HCT116 (cell line): ENCODE measurements around the gene KLHL40. TPM values are rescaled to one million over a fixed set of nuclear protein-coding genes. Genes with fewer than 3 reads are reported as not detected.

ENCODE experiments used
- ATAC-seq: fragments of 200-7000 bp; cut with Tn5 transposase; 2 replicates; pipeline ENCODE4 v1.9.1; 2020; ENCODE audit warnings: mild to moderate bottlenecking, moderate library complexity
- BruUV-seq: library from RNA; stranded (reverse); fragments of 400-500 nt; replicated peaks from 2 replicates; lab custom pipeline; 2021; lab: Mats Ljungman, UMichigan
- CTCF ChIA-PET: fragments of 300-600 bp; sonication (Branson Sonifier 250); formaldehyde crosslinking; loops from one replicate; lab custom pipeline; 2021; ENCODE audit warnings: antibody characterized with exemption; lab: Charles Lee
- POLR2A ChIA-PET: fragments of 300-600, 350-600 bp; sonication (Branson Sonifier 250); formaldehyde crosslinking; loops from one replicate; lab custom pipeline; 2021; ENCODE audit warnings: antibody characterized with exemption; lab: Charles Lee
- RAD21 ChIA-PET, 2 experiments: fragments of 300-600 bp; sonication (Branson Sonifier 250); formaldehyde crosslinking; loops; one replicate each; lab custom pipeline; 2023; ENCODE audit warnings: low total read pairs in 2 of 2; ENCODE audit not compliant: uncharacterized antibody in 2 of 2, unreplicated experiment in 2 of 2, low non-redundant PET in 1 of 2; lab: Charles Lee
- DNase-seq: peaks from one replicate; pipeline ENCODE4 v3.0.0-alpha.2; 2010; ENCODE audit warnings: low read depth, low spot score
- H2AFZ ChIP-seq: fragments of 200-600 bp; shearing (Covaris generic), sonication (generic); 2 replicates; pipeline ENCODE4 v1.6.1; 2017; ENCODE audit warnings: low read depth, mixed run types, mixed read lengths, antibody characterized with exemption, low read length; ENCODE audit not compliant: poor library complexity, severe bottlenecking
- H3K27ac ChIP-seq: 2 replicates; pipeline ENCODE4 v1.5.1; 2012; ENCODE audit warnings: low read depth, low read length
- H3K27me3 ChIP-seq: fragments of 200-600 bp; sonication (generic); 2 replicates; pipeline ENCODE4 v1.6.1; 2016; ENCODE audit warnings: mixed run types, low read length, mixed read lengths; ENCODE audit not compliant: insufficient read depth
- H3K36me3 ChIP-seq, 2 experiments: fragments of 200-500 bp in 1 of 2; fragments of 200-600 bp in 1 of 2; sonication (Bioruptor generic) in 1 of 2; sonication (generic) in 1 of 2; 2 replicates each; pipeline versions ENCODE4 v1.5.1 to v1.6.1; 2014 to 2016; ENCODE audit warnings: low read length in 2 of 2, inconsistent platforms in 1 of 2, mixed read lengths in 1 of 2, mixed run types in 1 of 2; ENCODE audit not compliant: insufficient read depth in 2 of 2, control insufficient read depth in 1 of 2
- H3K4me1 ChIP-seq, 2 experiments: fragments of 200-600 bp in 1 of 2; sonication (generic) in 1 of 2; 2 replicates each; pipeline versions ENCODE4 v1.5.1 to v1.6.1; 2012 to 2017; ENCODE audit warnings: low read length in 2 of 2, inconsistent platforms in 1 of 2, mild to moderate bottlenecking in 1 of 2, mixed read lengths in 1 of 2, mixed run types in 1 of 2, moderate library complexity in 1 of 2; ENCODE audit not compliant: insufficient read depth in 2 of 2, control insufficient read depth in 1 of 2
- H3K4me2 ChIP-seq: fragments of 200-600 bp; sonication (generic); 2 replicates; pipeline ENCODE4 v1.6.1; 2017; ENCODE audit warnings: mixed run types, low read length, mixed read lengths
- H3K4me3 ChIP-seq, 2 experiments: fragments of 200-600 bp in 1 of 2; sonication (generic) in 1 of 2; replicated peaks in 1 of 2; 2 replicates each; pipeline ENCODE4 v1.5.1; 2011 to 2016; ENCODE audit warnings: low read length in 2 of 2, control low read depth in 1 of 2, low read depth in 1 of 2, mild to moderate bottlenecking in 1 of 2, mixed read lengths in 1 of 2, mixed run types in 1 of 2
- H3K79me2 ChIP-seq: fragments of 200-600 bp; sonication (generic); 2 replicates; pipeline ENCODE4 v1.6.1; 2017; ENCODE audit warnings: mild to moderate bottlenecking, mixed run types, low read length, moderate library complexity, mixed read lengths; ENCODE audit not compliant: insufficient read depth
- H3K9ac ChIP-seq: fragments of 200-600 bp; sonication (generic); 2 replicates; pipeline ENCODE4 v1.6.1; 2016; ENCODE audit warnings: low read length, mixed read lengths
- H3K9me2 ChIP-seq: fragments of 200-600 bp; sonication (generic), shearing (Covaris generic); 2 replicates; pipeline ENCODE4 v1.6.1; 2017; ENCODE audit warnings: mixed run types, mild to moderate bottlenecking, moderate library complexity; ENCODE audit not compliant: insufficient read depth
- H3K9me3 ChIP-seq, 2 experiments: fragments of 200-500 bp in 1 of 2; fragments of 200-600 bp in 1 of 2; sonication (Bioruptor generic) in 1 of 2; sonication (generic) in 1 of 2; 2 replicates each; pipeline ENCODE4 v1.6.1; 2014 to 2017; ENCODE audit warnings: low read length in 2 of 2, mixed read lengths in 2 of 2, inconsistent platforms in 1 of 2, low read depth in 1 of 2, mild to moderate bottlenecking in 1 of 2, mixed run types in 1 of 2, moderate library complexity in 1 of 2; ENCODE audit not compliant: control insufficient read depth in 1 of 2, insufficient read depth in 1 of 2
- H4K20me1 ChIP-seq: fragments of 200-600 bp; sonication (generic), shearing (Covaris generic); 2 replicates; pipeline ENCODE4 v1.6.1; 2017; ENCODE audit warnings: mixed run types, mild to moderate bottlenecking, moderate library complexity; ENCODE audit not compliant: insufficient read depth
- CBX3 ChIP-seq: IDR thresholded peaks from 2 replicates; pipeline ENCODE4 v1.6.1; 2012; ENCODE audit warnings: low read depth
- CEBPB ChIP-seq: IDR thresholded peaks from 2 replicates; pipeline ENCODE4 v1.6.1; 2012; ENCODE audit warnings: low read depth
- CTCF ChIP-seq, 3 experiments: fragments of 200-600 bp in 1 of 3; sonication (generic) in 1 of 3; IDR thresholded peaks in 2 of 3; conservative IDR thresholded peaks in 1 of 3; 2 replicates each; pipeline ENCODE4 v1.5.1; 2012 to 2017; ENCODE audit warnings: low read depth in 2 of 3, low read length in 2 of 3, antibody characterized with exemption in 1 of 3, borderline replicate concordance in 1 of 3, control low read depth in 1 of 3, mild to moderate bottlenecking in 1 of 3, mixed read lengths in 1 of 3, mixed run types in 1 of 3, moderate library complexity in 1 of 3; ENCODE audit not compliant: insufficient read depth in 1 of 3
- EGR1 ChIP-seq: IDR thresholded peaks from 2 replicates; pipeline ENCODE4 v1.6.1; 2012; ENCODE audit warnings: low read depth
- EZH2 ChIP-seq: fragments of 200-600 bp; sonication (generic); IDR thresholded peaks from 2 replicates; pipeline ENCODE4 v1.6.1; 2017; ENCODE audit warnings: antibody characterized with exemption, mixed run types
- EZH2phosphoT487 ChIP-seq: fragments of 200-600 bp; IDR thresholded peaks from 2 replicates; pipeline ENCODE4 v1.6.1; 2018; ENCODE audit warnings: antibody characterized with exemption, borderline replicate concordance
- FOSL1 ChIP-seq: IDR thresholded peaks from 2 replicates; pipeline ENCODE4 v1.6.1; 2012; ENCODE audit warnings: low read depth
- POLR2A ChIP-seq: IDR thresholded peaks from 2 replicates; pipeline ENCODE4 v1.7.0; 2011; ENCODE audit warnings: borderline replicate concordance; ENCODE audit not compliant: insufficient read depth, insufficient read length; ENCODE audit errors: extremely low read depth
- POLR2AphosphoS5 ChIP-seq: IDR thresholded peaks from 2 replicates; pipeline ENCODE4 v1.6.1; 2011; ENCODE audit warnings: mild to moderate bottlenecking, low read depth, low read length, moderate library complexity
- RAD21 ChIP-seq: IDR thresholded peaks from 2 replicates; pipeline ENCODE4 v1.6.1; 2012; ENCODE audit warnings: low read depth, mild to moderate bottlenecking
- SIN3A ChIP-seq: IDR thresholded peaks from 2 replicates; pipeline ENCODE4 v1.6.1; 2012; ENCODE audit warnings: low read depth
- SP1 ChIP-seq: IDR thresholded peaks from 2 replicates; pipeline ENCODE4 v1.6.1; 2012; ENCODE audit warnings: low read depth
- SRF ChIP-seq: IDR thresholded peaks from 2 replicates; pipeline ENCODE4 v1.6.1; 2012; ENCODE audit warnings: low read depth
- TCF7L2 ChIP-seq: IDR thresholded peaks from 2 replicates; pipeline ENCODE4 v1.7.0; 2011; ENCODE audit warnings: borderline replicate concordance, inconsistent platforms; ENCODE audit not compliant: insufficient read depth, insufficient read length; ENCODE audit errors: extremely low read depth
- YY1 ChIP-seq: IDR thresholded peaks from 2 replicates; pipeline ENCODE4 v1.6.1; 2011; ENCODE audit warnings: low read length, low read depth, moderate library complexity, mild to moderate bottlenecking; ENCODE audit not compliant: insufficient replicate concordance; ENCODE audit errors: extremely low read depth
- ZFX ChIP-seq: fragments of 450-650 bp; IDR thresholded peaks from 2 replicates; pipeline ENCODE4 v1.6.1; 2017
- intact Hi-C: fragments of 100-400 bp; cut with micrococcal nuclease; formaldehyde crosslinking; loops from 2 replicates; pipeline ENCODE4 v1.10.0; 2022
- total RNA-seq: library from RNA; stranded (reverse); gene quantifications from one replicate; pipeline ENCODE4 v1.2.1, GENCODE V29; 2021; ENCODE audit not compliant: unreplicated experiment
- TF ChIP-seq, protein P1 (sequence below): IDR thresholded peaks from 2 replicates; pipeline ENCODE4 v1.6.1; 2012; ENCODE audit warnings: low read depth
- TF ChIP-seq, protein P2 (sequence below): IDR thresholded peaks from 2 replicates; pipeline ENCODE4 v1.6.1; 2012

Gene KLHL40
- total RNA-seq, 1 experiment from 2014 or later: not detected

- H3K9me2 ChIP-seq: no peaks in the 10 kb centered on the region
- ChIA-PET POLR2A (no interaction called here), RAD21 (no interaction called here), CTCF (no interaction called here)
- H3K4me3 ChIP-seq: no peak overlapping the region
- no peak overlapping the region for H3K9ac ChIP-seq
- no TSS peak for BruUV-seq
- no peak overlapping the region for H3K27ac ChIP-seq
- no peaks in the 10 kb centered on the region for H3K4me1 ChIP-seq
- no peak for ATAC-seq
- no peaks in the 10 kb centered on the region for H3K36me3 ChIP-seq
- H2AFZ ChIP-seq: no peak overlapping the region
- no peaks in the 10 kb centered on the region; a peak in 1 of 4 replicates for H3K9me3 ChIP-seq
- intact Hi-C loops: no loop called here
- H3K4me2 ChIP-seq: no peak overlapping the region
- H4K20me1 ChIP-seq: no peaks in the 10 kb centered on the region
- H3K79me2 ChIP-seq: no peaks in the 10 kb centered on the region
- TF ChIP-seq, protein P1, sequence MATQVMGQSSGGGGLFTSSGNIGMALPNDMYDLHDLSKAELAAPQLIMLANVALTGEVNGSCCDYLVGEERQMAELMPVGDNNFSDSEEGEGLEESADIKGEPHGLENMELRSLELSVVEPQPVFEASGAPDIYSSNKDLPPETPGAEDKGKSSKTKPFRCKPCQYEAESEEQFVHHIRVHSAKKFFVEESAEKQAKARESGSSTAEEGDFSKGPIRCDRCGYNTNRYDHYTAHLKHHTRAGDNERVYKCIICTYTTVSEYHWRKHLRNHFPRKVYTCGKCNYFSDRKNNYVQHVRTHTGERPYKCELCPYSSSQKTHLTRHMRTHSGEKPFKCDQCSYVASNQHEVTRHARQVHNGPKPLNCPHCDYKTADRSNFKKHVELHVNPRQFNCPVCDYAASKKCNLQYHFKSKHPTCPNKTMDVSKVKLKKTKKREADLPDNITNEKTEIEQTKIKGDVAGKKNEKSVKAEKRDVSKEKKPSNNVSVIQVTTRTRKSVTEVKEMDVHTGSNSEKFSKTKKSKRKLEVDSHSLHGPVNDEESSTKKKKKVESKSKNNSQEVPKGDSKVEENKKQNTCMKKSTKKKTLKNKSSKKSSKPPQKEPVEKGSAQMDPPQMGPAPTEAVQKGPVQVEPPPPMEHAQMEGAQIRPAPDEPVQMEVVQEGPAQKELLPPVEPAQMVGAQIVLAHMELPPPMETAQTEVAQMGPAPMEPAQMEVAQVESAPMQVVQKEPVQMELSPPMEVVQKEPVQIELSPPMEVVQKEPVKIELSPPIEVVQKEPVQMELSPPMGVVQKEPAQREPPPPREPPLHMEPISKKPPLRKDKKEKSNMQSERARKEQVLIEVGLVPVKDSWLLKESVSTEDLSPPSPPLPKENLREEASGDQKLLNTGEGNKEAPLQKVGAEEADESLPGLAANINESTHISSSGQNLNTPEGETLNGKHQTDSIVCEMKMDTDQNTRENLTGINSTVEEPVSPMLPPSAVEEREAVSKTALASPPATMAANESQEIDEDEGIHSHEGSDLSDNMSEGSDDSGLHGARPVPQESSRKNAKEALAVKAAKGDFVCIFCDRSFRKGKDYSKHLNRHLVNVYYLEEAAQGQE: no peak
- TF ChIP-seq TCF7L2 (no peak), CTCF (IDR thresholded peaks at IDR 0.05 in 2 of 3, conservative IDR thresholded peaks at IDR 0.05 in 1 of 3; ENCODE audit: borderline replicate concordance in 1 of 3, insufficient read depth in 1 of 3, low read depth in 2 of 3, low read length in 2 of 3) (no peak), EZH2phosphoT487 (no peak), SIN3A (no peak), SP1 (no peak), SRF (no peak), CBX3 (no peak), FOSL1 (no peak), POLR2AphosphoS5 (no peak), EGR1 (no peak), EZH2 (no peak), YY1 (no peak), POLR2A (no peak), RAD21 (no peak), ZFX (no peak), CEBPB (no peak)
- TF ChIP-seq, protein P2, sequence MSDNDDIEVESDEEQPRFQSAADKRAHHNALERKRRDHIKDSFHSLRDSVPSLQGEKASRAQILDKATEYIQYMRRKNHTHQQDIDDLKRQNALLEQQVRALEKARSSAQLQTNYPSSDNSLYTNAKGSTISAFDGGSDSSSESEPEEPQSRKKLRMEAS: no peak
- TF ChIP-seq, all 23 proteins: peak for 0
- no peak for DNase-seq
- H3K27me3 ChIP-seq: no peaks in the 10 kb centered on the region
Observed at GRCh38 chr3:42731476-42732195, 46.3 kb downstream of the KLHL40 start.
